Uterus (tissue), 2 donors: Measurements from ENCODE around the gene PTPRD.

Experiments used
- POLR2A ChIP-seq, 2 donors: fragments of 450-650 bp; IDR thresholded peaks; one replicate each; pipeline ENCODE4 v1.6.1; 2016; ENCODE audit warnings: antibody characterized with exemption in 2 of 2, mild to moderate bottlenecking in 1 of 2, moderate library complexity in 1 of 2
- TF ChIP-seq, protein P1 (sequence below), 4 experiments: fragments of 200-600 bp in 2 of 4; fragments of 450-650 bp in 2 of 4; sonication (generic) in 2 of 4; IDR thresholded peaks; one replicate each; pipeline ENCODE4 v1.5.1; 2016 to 2019; ENCODE audit warnings: antibody characterized with exemption in 4 of 4, mild to moderate bottlenecking in 2 of 4, moderate library complexity in 1 of 4

DNA sequence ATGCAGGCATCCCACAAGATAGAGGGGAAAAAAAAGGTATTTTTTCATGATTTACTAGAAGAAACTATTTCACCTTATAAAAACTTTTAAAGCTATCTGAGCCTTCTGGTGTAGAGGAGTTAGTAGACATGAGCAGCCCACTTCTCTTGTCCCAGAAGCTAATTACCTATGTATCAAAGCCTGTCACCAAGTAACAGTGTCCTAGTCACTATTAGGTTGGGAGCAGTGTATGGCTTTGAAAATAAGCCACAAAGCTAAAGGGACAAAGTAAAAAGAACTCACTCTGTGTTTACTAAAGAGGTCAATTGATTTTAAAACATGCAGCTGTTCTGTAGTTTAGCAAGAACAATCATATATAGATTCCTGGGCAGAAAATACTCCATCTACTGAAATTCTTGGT is 1286.1 kb downstream of the PTPRD start:
- TF ChIP-seq, protein P1, sequence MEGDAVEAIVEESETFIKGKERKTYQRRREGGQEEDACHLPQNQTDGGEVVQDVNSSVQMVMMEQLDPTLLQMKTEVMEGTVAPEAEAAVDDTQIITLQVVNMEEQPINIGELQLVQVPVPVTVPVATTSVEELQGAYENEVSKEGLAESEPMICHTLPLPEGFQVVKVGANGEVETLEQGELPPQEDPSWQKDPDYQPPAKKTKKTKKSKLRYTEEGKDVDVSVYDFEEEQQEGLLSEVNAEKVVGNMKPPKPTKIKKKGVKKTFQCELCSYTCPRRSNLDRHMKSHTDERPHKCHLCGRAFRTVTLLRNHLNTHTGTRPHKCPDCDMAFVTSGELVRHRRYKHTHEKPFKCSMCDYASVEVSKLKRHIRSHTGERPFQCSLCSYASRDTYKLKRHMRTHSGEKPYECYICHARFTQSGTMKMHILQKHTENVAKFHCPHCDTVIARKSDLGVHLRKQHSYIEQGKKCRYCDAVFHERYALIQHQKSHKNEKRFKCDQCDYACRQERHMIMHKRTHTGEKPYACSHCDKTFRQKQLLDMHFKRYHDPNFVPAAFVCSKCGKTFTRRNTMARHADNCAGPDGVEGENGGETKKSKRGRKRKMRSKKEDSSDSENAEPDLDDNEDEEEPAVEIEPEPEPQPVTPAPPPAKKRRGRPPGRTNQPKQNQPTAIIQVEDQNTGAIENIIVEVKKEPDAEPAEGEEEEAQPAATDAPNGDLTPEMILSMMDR (IDR thresholded peaks at IDR 0.05) = no peak
- TF ChIP-seq POLR2A (IDR thresholded peaks at IDR 0.05) = no peak
